ENCODE results near the gene SYNC. TPM values are rescaled to one million over a fixed set of nuclear protein-coding genes. Genes with fewer than 3 reads are reported as not detected.
A peak's percentile ranks its signal among the peaks of the same experiment; 100 is the strongest.

SYNC gene
- total RNA-seq, 3 donors from 2014 or later, result 14.3 to 19.2 (median 14.6) TPM

GRCh38 chr1:32719681-32720275 is 17.2 kb upstream of the SYNC start:
- Histone ChIP-seq H3K36me3 (ENCODE audit: low read depth) (no peaks in the 10 kb centered on the region), H3K4me1 (ENCODE audit: low read depth) (peaks cover 7% of the 10 kb centered on the region), H3K9me3 (no peaks in the 10 kb centered on the region), H3K4me3 (no peak overlapping the region)
- intact Hi-C loops (cut with DNase I, micrococcal nuclease), result loop anchor here in 1 of 2 donors (5.0 kb wide), 1 partner anchor 53 kb away; no protein-coding TSS in a partner anchor
- no peak for TF ChIP-seq CTCF (IDR thresholded peaks at IDR 0.05)
- no peak for DNase-seq
- ATAC-seq, result no peak

- Histone ChIP-seq H3K4me1 (ENCODE audit: low read depth) (peaks cover 7% of the 10 kb centered on the region), H3K36me3 (ENCODE audit: low read depth) (no peaks in the 10 kb centered on the region), H3K9me3 (no peaks in the 10 kb centered on the region), H3K4me3 (no peak overlapping the region)
- intact Hi-C loops (cut with DNase I, micrococcal nuclease), result loop anchor here in 1 of 2 donors (5.0 kb wide), 1 partner anchor 54 kb away; no protein-coding TSS in a partner anchor
- ATAC-seq, result no peak
- no peak for TF ChIP-seq CTCF (IDR thresholded peaks at IDR 0.05)
- DNase-seq, result no peak
Observed at GRCh38 chr1:32718527-32718926, 16.0 kb upstream of the SYNC start.

- no peak for DNase-seq
- intact Hi-C loops (cut with DNase I, micrococcal nuclease), result loop anchor here in 1 of 2 donors (5.0 kb wide), 1 partner anchor 54 kb away; no protein-coding TSS in a partner anchor
- no peak overlapping the region for H3K4me3 ChIP-seq
Observed at GRCh38 chr1:32718036-32718435, 15.5 kb upstream of the SYNC start.

GRCh38 chr1:32717503-32717902 is 14.9 kb upstream of the SYNC start:
- DNase-seq, result no peak
- Histone ChIP-seq H3K4me1 (ENCODE audit: low read depth) (peaks cover 7% of the 10 kb centered on the region), H3K4me3 (no peak overlapping the region), H3K36me3 (ENCODE audit: low read depth) (no peaks in the 10 kb centered on the region), H3K9me3 (no peaks in the 10 kb centered on the region)
- no peak for TF ChIP-seq CTCF (IDR thresholded peaks at IDR 0.05)
- no peak for ATAC-seq
- intact Hi-C loops (cut with DNase I, micrococcal nuclease), result loop anchor here in 1 of 2 donors (5.0 kb wide), 1 partner anchor 55 kb away; no protein-coding TSS in a partner anchor

More at GRCh38 chr1:32718036-32718435, 15.5 kb upstream of the SYNC start:
- TF ChIP-seq CTCF (IDR thresholded peaks at IDR 0.05), result no peak
- ATAC-seq, result no peak
- Histone ChIP-seq H3K36me3 (ENCODE audit: low read depth) (no peaks in the 10 kb centered on the region), H3K4me1 (ENCODE audit: low read depth) (peaks cover 7% of the 10 kb centered on the region), H3K9me3 (no peaks in the 10 kb centered on the region)

- DNase-seq, result peak; percentile 97 to 99 (median 98)
- Histone ChIP-seq H3K36me3 (ENCODE audit: low read depth) (no peaks in the 10 kb centered on the region), H3K9me3 (no peaks in the 10 kb centered on the region), H3K4me3 (no peak overlapping the region), H3K4me1 (ENCODE audit: low read depth) (peaks cover 7% of the 10 kb centered on the region)
- no peak for TF ChIP-seq CTCF (IDR thresholded peaks at IDR 0.05)
- ATAC-seq, result peak; percentile 92
- intact Hi-C loops (cut with DNase I, micrococcal nuclease), result loop anchor here in 1 of 2 donors (5.0 kb wide), 1 partner anchor 56 kb away; no protein-coding TSS in a partner anchor
Observed at GRCh38 chr1:32716312-32717148, 14.0 kb upstream of the SYNC start.
